ENCODE results near the gene GABRP.

- TF ChIP-seq CTCF (IDR thresholded peaks at IDR 0.05) (no peak), POLR2A (IDR thresholded peaks at IDR 0.05) (no peak)
Observed at GRCh38 chr5:170760113-170760512, 23.4 kb upstream of the GABRP start.
